Kidney (tissue), 14 donors: ENCODE results near the gene GATAD2B. TPM values are rescaled to one million over a fixed set of nuclear protein-coding genes. Genes with fewer than 3 reads are reported as not detected.

Experiments used
- DNase-seq, 5 donors: peaks; one replicate each; pipeline ENCODE4 v3.0.0-alpha.2; 2013 to 2020
- FAIRE-seq: peaks from 2 replicates; lab custom pipeline; 2012; peaks lifted over from hg19 to GRCh38; lab: Jason Lieb, UNC
- H3K27ac ChIP-seq, 2 donors: one replicate each; pipeline ENCODE4 v1.7.0; 2013; ENCODE audit warnings: low read depth in 2 of 2, low read length in 2 of 2, inconsistent platforms in 1 of 2
- H3K27me3 ChIP-seq: one replicate; pipeline ENCODE4 v1.7.1; 2013; ENCODE audit warnings: low read length, inconsistent platforms; ENCODE audit not compliant: control insufficient read depth, insufficient read depth
- H3K36me3 ChIP-seq, 3 donors: one replicate each; pipeline versions ENCODE4 v1.7.0 to v1.7.1; 2013; ENCODE audit warnings: low read length in 3 of 3, control low read depth in 1 of 3, inconsistent platforms in 1 of 3; ENCODE audit not compliant: insufficient read depth in 3 of 3, control insufficient read depth in 2 of 3
- H3K4me1 ChIP-seq, 3 donors: one replicate each; pipeline versions ENCODE4 v1.7.0 to v1.7.1; 2013; ENCODE audit warnings: low read length in 3 of 3, inconsistent platforms in 1 of 3, low read depth in 1 of 3; ENCODE audit not compliant: control insufficient read depth in 2 of 3, insufficient read depth in 2 of 3
- H3K4me3 ChIP-seq, 3 donors: one replicate each; pipeline versions ENCODE4 v1.7.0 to v1.8.1; 2013; ENCODE audit warnings: low read length in 3 of 3, control low read depth in 1 of 3, inconsistent platforms in 1 of 3
- H3K9ac ChIP-seq, 3 donors: one replicate each; pipeline versions ENCODE4 v1.7.0 to v1.7.1; 2013; ENCODE audit warnings: low read length in 3 of 3, control low read depth in 1 of 3, inconsistent platforms in 1 of 3
- H3K9me3 ChIP-seq, 3 donors: one replicate each; pipeline versions ENCODE4 v1.7.0 to v1.7.1; 2013; ENCODE audit warnings: low read length in 3 of 3, control low read depth in 1 of 3, inconsistent platforms in 1 of 3; ENCODE audit not compliant: control insufficient read depth in 2 of 3, insufficient read depth in 1 of 3
- CTCF ChIP-seq: IDR thresholded peaks from 3 replicates; pipeline ENCODE4 v1.5.1; 2012; ENCODE audit warnings: mild to moderate bottlenecking, moderate library complexity, borderline replicate concordance; ENCODE audit not compliant: insufficient read depth; ENCODE audit errors: extremely low read depth
- intact Hi-C: fragments of 100-400 bp; cut with DNase I; formaldehyde crosslinking; loops from one replicate; pipeline ENCODE4 v1.11.1; 2022
- polyA plus RNA-seq: library from polyadenylated mRNA; stranded (reverse); fragments of 350-450 nt; fragmentation: Illumina TruSeq; extraction: RNeasy Lipid Tissue Mini Kit (QIAGEN cat#74804); gene quantifications from one replicate; pipeline ENCODE4 v1.2.3, GENCODE V29; 2014; ENCODE audit warnings: low read depth, low replicate concordance; ENCODE audit not compliant: insufficient read depth
- total RNA-seq: library from RNA; stranded (reverse); fragmentation: NEBNext Ultra II Directional; extraction: Animal tissue kit (Norgen Biotek cat#: 25700); gene quantifications from one replicate; pipeline ENCODE4 v1.2.1, GENCODE V29; 2021
- donor health status: control.
- donor health status: control.
- donor health status: control.
- donor health status: control.
- donor health status: control.
- donor health status: DM: yes; HTN: yes; CAD: no.
- donor health status: Normal renal cell carcinoma (clear cell type).

GATAD2B gene
- total and polyA plus RNA-seq, 2 donors from 2014 or later = 3.6 to 49.0 TPM

GRCh38 chr1:153792631-153793041 lies 130.1 kb downstream of the GATAD2B start:
- no peak for FAIRE-seq
- peak in 1 of 5 donors; percentile 72 for DNase-seq
- Histone ChIP-seq H3K9me3 (no peaks in the 10 kb centered on the region), H3K4me3 (no peak overlapping the region), H3K27me3 (no peaks in the 10 kb centered on the region), H3K4me1 (peaks cover 4 to 12% (median 7%) of the 10 kb centered on the region in 3 donors), H3K9ac (no peak overlapping the region), H3K27ac (no peak overlapping the region), H3K36me3 (no peaks in the 10 kb centered on the region)
- intact Hi-C loops = loop anchor here (10.0 kb wide), 1 partner anchor 192 kb away; the partner anchor contains the start of gene RAB13
- TF ChIP-seq CTCF = no peak

- H3K36me3 ChIP-seq = no peaks in the 10 kb centered on the region
- TF ChIP-seq CTCF = no peak
- intact Hi-C loops = loop anchor here (10.0 kb wide), 1 partner anchor 193 kb away; the partner anchor contains the start of gene RAB13
- H3K27me3 ChIP-seq = no peaks in the 10 kb centered on the region
- no peak for FAIRE-seq
- no peak overlapping the region for H3K4me3 ChIP-seq
- H3K4me1 ChIP-seq = peaks cover 4 to 9% (median 7%) of the 10 kb centered on the region in 3 donors
- H3K9ac ChIP-seq = no peak overlapping the region
- no peak overlapping the region for H3K27ac ChIP-seq
- DNase-seq = peak in 1 of 5 donors; percentile 61
- no peaks in the 10 kb centered on the region for H3K9me3 ChIP-seq
Measured at GRCh38 chr1:153791648-153792253, 131.0 kb downstream of the GATAD2B start.

GRCh38 chr1:153790966-153791647 lies 131.7 kb downstream of the GATAD2B start:
- Histone ChIP-seq H3K4me3 (peak overlapping the region; percentile 37 to 48 (median 47)), H3K36me3 (no peaks in the 10 kb centered on the region), H3K27me3 (no peaks in the 10 kb centered on the region), H3K9ac (peak overlapping the region in 1 of 3 donors; percentile 38), H3K4me1 (peaks cover 4 to 9% (median 7%) of the 10 kb centered on the region in 3 donors), H3K27ac (peak overlapping the region; percentile 80 to 82), H3K9me3 (no peaks in the 10 kb centered on the region)
- FAIRE-seq (no peak), DNase-seq (peak in 1 of 5 donors; percentile 55)
- intact Hi-C loops = loop anchor here (10.0 kb wide), 1 partner anchor 194 kb away; the partner anchor contains the start of gene RAB13
- TF ChIP-seq CTCF = no peak
